Endothelial cell (in vitro differentiated cells): ENCODE results near the gene COX6B1. TPM values are rescaled to one million over a fixed set of nuclear protein-coding genes. Genes with fewer than 3 reads are reported as not detected.

Experiments
- DNase-seq: peaks from one replicate; pipeline ENCODE4 v3.0.0; 2021; ENCODE audit warnings: low spot score
- H3K27ac Mint-ChIP-seq: one replicate; pipeline ENCODE4 v1.8.0; 2021; ENCODE audit warnings: mixed read lengths, inconsistent platforms; ENCODE audit not compliant: unreplicated experiment
- H3K27me3 Mint-ChIP-seq: one replicate; pipeline ENCODE4 v1.8.0; 2021; ENCODE audit warnings: mild to moderate bottlenecking, moderate library complexity, mixed read lengths, inconsistent platforms; ENCODE audit not compliant: unreplicated experiment
- H3K36me3 Mint-ChIP-seq: one replicate; pipeline ENCODE4 v1.8.0; 2021; ENCODE audit warnings: mild to moderate bottlenecking, low read depth, mixed read lengths, inconsistent platforms; ENCODE audit not compliant: unreplicated experiment
- H3K4me1 Mint-ChIP-seq: one replicate; pipeline ENCODE4 v1.8.0; 2021; ENCODE audit warnings: mild to moderate bottlenecking, mixed read lengths, inconsistent platforms; ENCODE audit not compliant: unreplicated experiment
- H3K4me3 Mint-ChIP-seq: one replicate; pipeline ENCODE4 v1.8.0; 2021; ENCODE audit warnings: mild to moderate bottlenecking, mixed read lengths, inconsistent platforms; ENCODE audit not compliant: unreplicated experiment
- H3K9me3 Mint-ChIP-seq: one replicate; pipeline ENCODE4 v1.8.0; 2021; ENCODE audit warnings: mixed read lengths, inconsistent platforms; ENCODE audit not compliant: unreplicated experiment
- total RNA-seq: library from RNA; stranded (reverse); fragmentation: NEBNext Ultra II Directional; extraction: Animal tissue kit (Norgen Biotek cat#: 25700); gene quantifications from one replicate; pipeline ENCODE4 v1.2.1, GENCODE V29; 2021; ENCODE audit not compliant: unreplicated experiment
- TF ChIP-seq, protein P1 (sequence below): fragments of 200-600 bp; sonication (generic); IDR thresholded peaks from one replicate; pipeline ENCODE4 v1.5.0; 2021; ENCODE audit warnings: antibody characterized with exemption; ENCODE audit not compliant: unreplicated experiment

Gene COX6B1
- total RNA-seq, 1 donor from 2014 or later = 428 TPM

DNA sequence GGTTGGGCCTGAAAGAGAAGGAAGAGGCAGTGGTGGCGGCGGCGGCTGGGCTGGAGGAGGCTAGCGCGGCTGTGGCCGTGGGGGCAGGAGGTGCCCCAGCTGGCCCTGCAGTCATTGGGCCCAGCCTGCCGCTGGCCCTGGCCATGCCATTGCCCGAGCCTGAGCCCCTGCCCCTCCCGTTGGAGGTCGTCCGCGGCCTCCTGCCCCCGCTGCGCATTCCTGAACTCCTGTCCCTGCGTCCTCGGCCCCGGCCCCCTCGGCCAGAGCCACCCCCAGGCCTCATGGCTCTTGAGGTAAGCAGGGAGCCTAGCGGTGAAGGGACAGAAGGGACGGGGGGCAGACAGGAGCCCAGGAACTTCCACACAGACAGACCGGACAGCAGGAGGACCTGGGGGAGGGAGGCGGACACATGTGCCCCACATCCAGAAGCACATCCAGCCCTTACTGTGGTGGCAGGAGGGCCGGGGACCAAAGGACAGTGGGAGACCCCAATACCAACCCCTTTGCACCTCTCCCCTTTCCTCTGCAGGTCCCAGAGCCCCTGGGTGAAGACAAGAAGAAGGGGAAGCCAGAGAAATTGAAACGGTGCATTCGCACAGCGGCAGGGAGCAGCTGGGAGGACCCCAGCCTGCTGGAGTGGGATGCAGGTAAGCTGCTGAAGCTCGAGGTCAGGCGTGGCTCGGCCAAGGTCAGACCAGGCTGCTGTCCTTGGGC, 14.2 kb upstream of the COX6B1 start:
- TF ChIP-seq, protein P1, sequence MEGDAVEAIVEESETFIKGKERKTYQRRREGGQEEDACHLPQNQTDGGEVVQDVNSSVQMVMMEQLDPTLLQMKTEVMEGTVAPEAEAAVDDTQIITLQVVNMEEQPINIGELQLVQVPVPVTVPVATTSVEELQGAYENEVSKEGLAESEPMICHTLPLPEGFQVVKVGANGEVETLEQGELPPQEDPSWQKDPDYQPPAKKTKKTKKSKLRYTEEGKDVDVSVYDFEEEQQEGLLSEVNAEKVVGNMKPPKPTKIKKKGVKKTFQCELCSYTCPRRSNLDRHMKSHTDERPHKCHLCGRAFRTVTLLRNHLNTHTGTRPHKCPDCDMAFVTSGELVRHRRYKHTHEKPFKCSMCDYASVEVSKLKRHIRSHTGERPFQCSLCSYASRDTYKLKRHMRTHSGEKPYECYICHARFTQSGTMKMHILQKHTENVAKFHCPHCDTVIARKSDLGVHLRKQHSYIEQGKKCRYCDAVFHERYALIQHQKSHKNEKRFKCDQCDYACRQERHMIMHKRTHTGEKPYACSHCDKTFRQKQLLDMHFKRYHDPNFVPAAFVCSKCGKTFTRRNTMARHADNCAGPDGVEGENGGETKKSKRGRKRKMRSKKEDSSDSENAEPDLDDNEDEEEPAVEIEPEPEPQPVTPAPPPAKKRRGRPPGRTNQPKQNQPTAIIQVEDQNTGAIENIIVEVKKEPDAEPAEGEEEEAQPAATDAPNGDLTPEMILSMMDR = no peak
- peaks cover 5% of the 10 kb centered on the region for H3K4me1 Mint-ChIP-seq
- no peaks in the 10 kb centered on the region for H3K9me3 Mint-ChIP-seq
- H3K4me3 Mint-ChIP-seq = no peak overlapping the region
- H3K27ac Mint-ChIP-seq = no peak overlapping the region
- DNase-seq = no peak
- peaks cover 7% of the 10 kb centered on the region for H3K27me3 Mint-ChIP-seq
- peaks cover 39% of the 10 kb centered on the region for H3K36me3 Mint-ChIP-seq

DNA sequence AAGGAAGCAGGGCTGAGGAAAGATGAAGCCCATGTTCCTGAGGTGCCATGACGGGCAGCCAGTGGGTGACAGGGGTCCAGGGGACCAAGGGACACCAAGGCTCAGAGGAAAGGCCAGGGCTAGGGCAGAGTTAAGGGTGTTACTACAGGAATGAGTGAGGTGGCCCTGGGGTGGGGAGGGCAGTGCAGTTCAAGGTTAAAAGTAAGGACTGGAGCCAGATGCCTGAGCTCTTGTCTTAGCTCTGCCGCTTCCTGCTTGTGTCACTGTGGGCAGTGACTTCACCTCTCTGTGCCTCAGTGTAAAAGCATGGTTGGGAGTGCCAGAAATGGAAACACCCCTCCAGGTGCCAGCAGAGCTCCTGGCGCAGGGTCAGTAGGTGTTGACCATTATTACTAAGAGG, 11.5 kb upstream of the COX6B1 start:
- peaks cover 26% of the 10 kb centered on the region for H3K36me3 Mint-ChIP-seq
- H3K27me3 Mint-ChIP-seq = peaks cover 5% of the 10 kb centered on the region
- no peak overlapping the region for H3K4me3 Mint-ChIP-seq
- no peak for DNase-seq
- peaks cover 12% of the 10 kb centered on the region for H3K4me1 Mint-ChIP-seq
- TF ChIP-seq, protein P1 = no peak
- no peaks in the 10 kb centered on the region for H3K9me3 Mint-ChIP-seq
- H3K27ac Mint-ChIP-seq = no peak overlapping the region

DNA sequence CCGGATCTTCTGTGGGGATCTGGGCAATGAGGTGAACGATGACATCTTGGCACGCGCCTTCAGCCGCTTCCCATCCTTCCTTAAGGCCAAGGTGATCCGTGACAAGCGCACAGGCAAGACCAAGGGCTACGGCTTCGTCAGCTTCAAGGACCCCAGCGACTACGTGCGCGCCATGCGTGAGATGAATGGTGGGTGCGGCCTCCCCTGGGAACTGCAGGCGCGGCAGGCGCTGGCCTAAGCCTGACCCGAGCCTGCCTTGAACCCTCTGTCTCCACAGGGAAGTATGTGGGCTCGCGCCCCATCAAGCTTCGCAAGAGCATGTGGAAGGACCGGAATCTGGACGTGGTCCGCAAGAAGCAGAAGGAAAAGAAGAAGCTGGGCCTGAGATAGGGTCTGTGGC, 11.0 kb upstream of the COX6B1 start:
- Mint-ChIP-seq H3K4me1 (peaks cover 12% of the 10 kb centered on the region), H3K27ac (no peak overlapping the region), H3K27me3 (peaks cover 5% of the 10 kb centered on the region), H3K36me3 (peaks cover 20% of the 10 kb centered on the region), H3K4me3 (no peak overlapping the region), H3K9me3 (no peaks in the 10 kb centered on the region)
- DNase-seq = no peak
- TF ChIP-seq, protein P1 = no peak

DNA sequence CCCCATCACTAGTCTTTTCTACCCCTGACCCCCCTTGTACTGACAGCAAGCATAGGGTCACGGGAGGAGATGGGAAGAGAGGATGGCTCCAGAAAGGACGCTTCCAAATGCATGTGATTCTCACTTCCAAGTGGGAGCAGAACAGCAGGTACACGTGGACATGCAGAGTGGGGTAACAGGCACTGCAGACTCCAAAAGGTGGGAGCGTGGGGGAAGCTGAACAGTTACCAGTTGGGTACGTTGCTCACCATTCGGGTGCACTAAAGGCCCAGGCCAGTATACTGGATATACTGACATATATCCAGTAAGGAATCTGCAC, 8.8 kb upstream of the COX6B1 start:
- Mint-ChIP-seq H3K27me3 (peaks cover 16% of the 10 kb centered on the region), H3K4me1 (peaks cover 17% of the 10 kb centered on the region), H3K27ac (no peak overlapping the region), H3K9me3 (no peaks in the 10 kb centered on the region), H3K4me3 (no peak overlapping the region), H3K36me3 (peaks cover 12% of the 10 kb centered on the region)
- DNase-seq = no peak
- TF ChIP-seq, protein P1 = no peak

DNA sequence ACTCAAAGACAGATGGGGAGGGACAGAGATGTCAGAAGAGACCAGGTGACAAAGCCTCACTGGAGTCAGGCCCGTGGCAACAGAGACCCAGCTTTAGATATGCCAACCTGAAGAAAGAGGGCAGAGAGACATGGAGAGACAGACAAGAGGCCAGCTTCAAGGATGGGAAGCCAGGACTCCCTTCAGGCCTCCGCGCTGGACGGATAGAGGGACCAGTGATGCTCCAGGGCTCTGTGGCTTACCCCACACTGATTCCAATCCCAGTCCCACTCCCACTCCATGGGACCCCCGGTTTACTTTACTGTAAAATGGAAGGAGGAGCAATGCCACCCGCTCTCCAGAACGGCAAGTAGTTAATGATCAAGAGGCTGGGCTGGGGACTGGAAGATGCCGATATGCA, 8.3 kb upstream of the COX6B1 start:
- H3K36me3 Mint-ChIP-seq = peaks cover 17% of the 10 kb centered on the region
- no peak overlapping the region for H3K4me3 Mint-ChIP-seq
- H3K9me3 Mint-ChIP-seq = no peaks in the 10 kb centered on the region
- peaks cover 18% of the 10 kb centered on the region for H3K27me3 Mint-ChIP-seq
- TF ChIP-seq, protein P1 = no peak
- no peak for DNase-seq
- H3K4me1 Mint-ChIP-seq = peaks cover 17% of the 10 kb centered on the region
- H3K27ac Mint-ChIP-seq = no peak overlapping the region
